ENCODE data around the gene NLGN1. TPM values are rescaled to one million over a fixed set of nuclear protein-coding genes. Genes with fewer than 3 reads are reported as not detected.

Gene NLGN1
- total and polyA plus RNA-seq, 2 of the 13 experiments (the other 11 are each of a cell fraction or from before 2014, with no cell fraction given) = not detected

- Histone ChIP-seq H3K9ac (ENCODE audit: insufficient read depth, low read depth, low read length) (no peak overlapping the region), H3K4me2 (ENCODE audit: low read depth, low read length) (no peak overlapping the region), H3K4me1 (ENCODE audit: insufficient read depth, low read length) (no peaks in the 10 kb centered on the region), H2AFZ (ENCODE audit: low read length) (no peak overlapping the region), H3K4me3 (replicated peaks in 1 of 3; ENCODE audit: insufficient read depth in 1 of 3, low read depth in 2 of 3, low read length in 3 of 3) (no peak overlapping the region), H3K36me3 (replicated peaks in 1 of 2; ENCODE audit: control insufficient read depth in 1 of 2, insufficient read depth in 2 of 2, low read length in 2 of 2) (no peaks in the 10 kb centered on the region), H3K9me3 (ENCODE audit: low read length) (no peaks in the 10 kb centered on the region), H3K27ac (ENCODE audit: extremely low read length, insufficient read depth, low read length) (no peak overlapping the region), H4K20me1 (ENCODE audit: insufficient read depth, low read length) (no peaks in the 10 kb centered on the region), H3K27me3 (ENCODE audit: control insufficient read depth in 1 of 2, insufficient read depth in 2 of 2, low read length in 2 of 2) (no peaks in the 10 kb centered on the region), H3K79me2 (ENCODE audit: insufficient read depth, low read length) (no peaks in the 10 kb centered on the region)
- no peak for FAIRE-seq
- intact Hi-C loops (cut with micrococcal nuclease; ENCODE audit: unreplicated experiment) = no loop called here
- CTCF ChIA-PET (ENCODE audit: low intra/inter-chr PET ratio, low total read pairs) = no interaction called here
- POLR2A ChIA-PET = no interaction called here
- DNase-seq (ENCODE audit: low spot score) = no peak
- no TSS peak for BruUV-seq (replicated peaks)
- in situ Hi-C loops (cut with HindIII; ENCODE audit: extremely low pct_ligation_motif_present, low pct_unique_long_range_greater_than_20kb) = no loop called here
- ATAC-seq = no peak
- no peak for TF ChIP-seq MNT (IDR thresholded peaks at IDR 0.05)
- no peak for TF ChIP-seq ZNF232 (CRISPR knock-in tag; IDR thresholded peaks at IDR 0.05; ENCODE audit: borderline replicate concordance)
- no peak for TF ChIP-seq TBL1XR1 (IDR thresholded peaks at IDR 0.05; ENCODE audit: borderline replicate concordance, low read length, partially characterized antibody)
- no peak for TF ChIP-seq FLYWCH1 (CRISPR knock-in tag; IDR thresholded peaks at IDR 0.05)
- no peak for TF ChIP-seq RORA (CRISPR knock-in tag; IDR thresholded peaks at IDR 0.05)
- TF ChIP-seq TFE3 (CRISPR knock-in tag; IDR thresholded peaks at IDR 0.05) = no peak
Observed at GRCh38 chr3:174147798-174148197, 750.3 kb downstream of the NLGN1 start.

- 2% methylated on average over 1 of the region's 1 CpG for WGBS (ENCODE audit: low lambda C conversion rate)
- H3K9ac ChIP-seq (ENCODE audit: insufficient read depth, low read depth, low read length) = no peak overlapping the region
- H3K79me2 ChIP-seq (ENCODE audit: insufficient read depth, low read length) = no peaks in the 10 kb centered on the region
- ChIA-PET POLR2A (no interaction called here), CTCF (ENCODE audit: low intra/inter-chr PET ratio, low total read pairs) (no interaction called here)
- in situ Hi-C loops (cut with HindIII; ENCODE audit: extremely low pct_ligation_motif_present, low pct_unique_long_range_greater_than_20kb) = no loop called here
- no peaks in the 10 kb centered on the region for H4K20me1 ChIP-seq (ENCODE audit: insufficient read depth, low read length)
- no peaks in the 10 kb centered on the region for H3K36me3 ChIP-seq (replicated peaks in 1 of 2; ENCODE audit: control insufficient read depth in 1 of 2, insufficient read depth in 2 of 2, low read length in 2 of 2)
- no peaks in the 10 kb centered on the region for H3K9me3 ChIP-seq (ENCODE audit: low read length)
- H3K27ac ChIP-seq (ENCODE audit: extremely low read length, insufficient read depth, low read length) = no peak overlapping the region
- no TSS peak for BruUV-seq (replicated peaks)
- H3K4me1 ChIP-seq (ENCODE audit: insufficient read depth, low read length) = no peaks in the 10 kb centered on the region
- H3K4me2 ChIP-seq (ENCODE audit: low read depth, low read length) = no peak overlapping the region
- H3K4me3 ChIP-seq (replicated peaks in 1 of 3; ENCODE audit: insufficient read depth in 1 of 3, low read depth in 2 of 3, low read length in 3 of 3) = no peak overlapping the region
- H2AFZ ChIP-seq (ENCODE audit: low read length) = no peak overlapping the region
- intact Hi-C loops (cut with micrococcal nuclease; ENCODE audit: unreplicated experiment) = no loop called here
- DNase-seq (ENCODE audit: low spot score) (no peak), FAIRE-seq (no peak), ATAC-seq (no peak)
- H3K27me3 ChIP-seq (ENCODE audit: control insufficient read depth in 1 of 2, insufficient read depth in 2 of 2, low read length in 2 of 2) = no peaks in the 10 kb centered on the region
- TF ChIP-seq ZBTB39 (CRISPR knock-in tag; IDR thresholded peaks at IDR 0.05) (no peak), MTERF4 (CRISPR knock-in tag; IDR thresholded peaks at IDR 0.05) (no peak), ZBTB42 (CRISPR knock-in tag; IDR thresholded peaks at IDR 0.05) (no peak), ZNF691 (CRISPR knock-in tag; IDR thresholded peaks at IDR 0.05; ENCODE audit: borderline replicate concordance, low read depth) (no peak), YY1 (IDR thresholded peaks at IDR 0.05; ENCODE audit: insufficient read depth, insufficient replicate concordance, low read depth, low read length) (no peak), AKAP8 (CRISPR knock-in tag; IDR thresholded peaks at IDR 0.05) (no peak)
Observed at GRCh38 chr3:174153871-174154270, 756.3 kb downstream of the NLGN1 start.
